HG03064 (cell line): ENCODE measurements around the gene IGSF21.

Experiments used
- ATAC-seq: cut with Tn5 transposase; IDR thresholded peaks from one replicate; pipeline ENCODE4 v1.9.1; 2021; ENCODE audit warnings: low read depth; ENCODE audit not compliant: unreplicated experiment

IGSF21 gene

GRCh38 chr1:18247151-18247550, 139.6 kb downstream of the IGSF21 start:
- no peak for ATAC-seq

- no peak for ATAC-seq
These were observed 142.0 kb downstream of the IGSF21 start for GRCh38 chr1:18249631-18250030.

- ATAC-seq: no peak
These were observed 145.5 kb downstream of the IGSF21 start for GRCh38 chr1:18253093-18253492.

- ATAC-seq: no peak
These were observed 149.0 kb downstream of the IGSF21 start for GRCh38 chr1:18256282-18257235.

GRCh38 chr1:18257778-18258177, 150.2 kb downstream of the IGSF21 start:
- no peak for ATAC-seq

- ATAC-seq: no peak
These were observed 154.3 kb downstream of the IGSF21 start for GRCh38 chr1:18261891-18262290.

- no peak for ATAC-seq
These were observed 155.1 kb downstream of the IGSF21 start for GRCh38 chr1:18262726-18263125.

GRCh38 chr1:18263547-18264120, 156.0 kb downstream of the IGSF21 start:
- no peak for ATAC-seq

GRCh38 chr1:18264450-18265039, 156.9 kb downstream of the IGSF21 start:
- no peak for ATAC-seq

GRCh38 chr1:18265641-18266040, 158.0 kb downstream of the IGSF21 start:
- ATAC-seq: no peak

GRCh38 chr1:18266391-18266790, 158.8 kb downstream of the IGSF21 start:
- ATAC-seq: no peak

- no peak for ATAC-seq
These were observed 163.7 kb downstream of the IGSF21 start for GRCh38 chr1:18271336-18271735.

- no peak for ATAC-seq
These were observed 171.3 kb downstream of the IGSF21 start for GRCh38 chr1:18278946-18279345.

- ATAC-seq: no peak
These were observed 171.9 kb downstream of the IGSF21 start for GRCh38 chr1:18279351-18280074.

GRCh38 chr1:18280956-18281355, 173.4 kb downstream of the IGSF21 start:
- ATAC-seq: no peak

- no peak for ATAC-seq
These were observed 175.4 kb downstream of the IGSF21 start for GRCh38 chr1:18282851-18283600.

- no peak for ATAC-seq
These were observed 176.2 kb downstream of the IGSF21 start for GRCh38 chr1:18283601-18284385.

- ATAC-seq: no peak
These were observed 177.4 kb downstream of the IGSF21 start for GRCh38 chr1:18284805-18285537.

- ATAC-seq: no peak
These were observed 177.9 kb downstream of the IGSF21 start for GRCh38 chr1:18285538-18285924.
